ENCODE results near the gene SSBP3.
A peak's percentile ranks its signal among the peaks of the same experiment; 100 is the strongest.

Gene SSBP3

DNA sequence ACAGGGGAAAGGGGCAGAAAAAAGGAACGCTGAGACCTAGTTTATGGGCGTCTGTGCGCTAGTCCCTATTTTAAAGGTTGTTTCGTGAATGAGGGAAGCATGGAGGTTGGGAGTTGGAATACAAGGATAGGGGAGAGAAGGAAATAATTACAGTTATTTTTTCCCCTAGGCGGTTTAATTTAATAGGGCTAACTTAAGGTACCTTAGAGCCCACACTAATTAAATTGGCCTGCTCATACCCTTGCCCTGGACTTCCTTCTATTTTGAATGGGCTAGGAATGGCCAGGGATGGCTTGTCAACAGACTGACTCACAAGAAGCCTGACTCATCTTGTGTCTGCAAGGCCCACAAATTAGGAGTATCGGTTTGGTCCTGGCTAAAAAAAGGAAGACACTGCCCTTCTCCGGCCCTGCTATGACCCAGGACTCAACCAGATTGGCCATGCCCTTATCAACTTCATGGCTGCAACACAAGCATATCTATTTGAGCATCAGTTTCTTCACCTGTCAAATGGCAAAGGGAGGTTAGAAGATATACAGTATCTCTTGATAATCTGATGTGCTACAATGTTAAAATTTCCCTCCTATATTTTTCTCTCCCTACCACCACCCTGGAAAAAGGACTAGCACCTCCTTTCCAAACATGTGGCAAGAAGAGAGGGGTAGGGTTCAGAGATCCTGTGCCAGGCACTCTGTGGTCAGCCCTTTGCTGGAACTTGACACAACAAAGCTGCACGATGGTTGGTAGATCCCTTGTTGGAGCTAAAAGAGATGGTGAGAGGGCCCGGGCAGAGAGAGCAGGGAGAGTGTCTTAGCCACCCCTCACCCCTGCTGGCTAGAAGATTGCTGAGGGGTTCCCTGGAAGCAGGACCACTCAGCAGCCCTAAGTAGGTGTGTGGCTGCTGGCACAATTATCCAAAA, 2.2 kb upstream of the SSBP3 start:
- TF ChIP-seq, protein P1, sequence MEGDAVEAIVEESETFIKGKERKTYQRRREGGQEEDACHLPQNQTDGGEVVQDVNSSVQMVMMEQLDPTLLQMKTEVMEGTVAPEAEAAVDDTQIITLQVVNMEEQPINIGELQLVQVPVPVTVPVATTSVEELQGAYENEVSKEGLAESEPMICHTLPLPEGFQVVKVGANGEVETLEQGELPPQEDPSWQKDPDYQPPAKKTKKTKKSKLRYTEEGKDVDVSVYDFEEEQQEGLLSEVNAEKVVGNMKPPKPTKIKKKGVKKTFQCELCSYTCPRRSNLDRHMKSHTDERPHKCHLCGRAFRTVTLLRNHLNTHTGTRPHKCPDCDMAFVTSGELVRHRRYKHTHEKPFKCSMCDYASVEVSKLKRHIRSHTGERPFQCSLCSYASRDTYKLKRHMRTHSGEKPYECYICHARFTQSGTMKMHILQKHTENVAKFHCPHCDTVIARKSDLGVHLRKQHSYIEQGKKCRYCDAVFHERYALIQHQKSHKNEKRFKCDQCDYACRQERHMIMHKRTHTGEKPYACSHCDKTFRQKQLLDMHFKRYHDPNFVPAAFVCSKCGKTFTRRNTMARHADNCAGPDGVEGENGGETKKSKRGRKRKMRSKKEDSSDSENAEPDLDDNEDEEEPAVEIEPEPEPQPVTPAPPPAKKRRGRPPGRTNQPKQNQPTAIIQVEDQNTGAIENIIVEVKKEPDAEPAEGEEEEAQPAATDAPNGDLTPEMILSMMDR (IDR thresholded peaks at IDR 0.05), result no peak
- TF ChIP-seq ZFX (IDR thresholded peaks at IDR 0.05; ENCODE audit: borderline replicate concordance), result no peak

DNA sequence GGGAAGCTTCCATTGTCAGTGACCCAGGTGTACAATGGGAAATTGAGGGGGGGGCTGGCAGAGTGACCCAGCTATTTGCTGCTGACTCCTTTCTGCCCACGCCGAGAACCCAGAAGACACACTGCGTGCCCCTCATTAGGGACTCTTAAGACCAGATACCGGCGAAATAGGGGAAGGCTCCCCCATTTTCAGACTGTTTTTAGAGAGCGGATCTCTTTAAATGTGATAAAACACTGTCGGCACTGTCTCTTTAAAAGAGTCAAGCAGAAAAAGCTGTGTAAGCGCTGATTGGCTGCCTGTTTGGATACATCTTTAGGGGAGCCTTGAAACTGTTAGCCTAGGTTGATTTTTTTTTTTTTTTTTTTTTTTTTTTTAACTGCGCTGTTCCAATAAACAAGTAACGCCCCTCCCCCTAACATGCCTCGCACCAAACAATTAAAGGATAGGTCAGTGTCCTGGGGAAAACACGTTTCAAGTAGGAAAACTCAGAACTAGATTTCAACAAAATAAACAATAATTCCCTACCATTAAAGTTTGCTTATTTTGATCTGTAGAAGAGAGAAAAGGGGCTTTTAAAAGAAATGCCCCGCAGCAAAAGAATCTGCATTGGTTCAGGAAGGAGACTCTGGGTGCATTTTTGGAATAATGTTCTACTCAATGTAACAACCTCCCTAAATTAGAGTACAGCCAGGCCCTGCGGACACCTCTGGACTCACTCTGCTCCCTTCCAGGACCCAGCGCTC, 1.4 kb upstream of the SSBP3 start:
- H3K27ac ChIP-seq, result peak overlapping the region; percentile 93
- TF ChIP-seq, protein P1 (IDR thresholded peaks at IDR 0.05), result no peak
- no peak for TF ChIP-seq ZFX (IDR thresholded peaks at IDR 0.05; ENCODE audit: borderline replicate concordance)

More for the DNA sequence above, 2.2 kb upstream of the SSBP3 start:
- peak overlapping the region; percentile 93 for H3K27ac ChIP-seq

DNA sequence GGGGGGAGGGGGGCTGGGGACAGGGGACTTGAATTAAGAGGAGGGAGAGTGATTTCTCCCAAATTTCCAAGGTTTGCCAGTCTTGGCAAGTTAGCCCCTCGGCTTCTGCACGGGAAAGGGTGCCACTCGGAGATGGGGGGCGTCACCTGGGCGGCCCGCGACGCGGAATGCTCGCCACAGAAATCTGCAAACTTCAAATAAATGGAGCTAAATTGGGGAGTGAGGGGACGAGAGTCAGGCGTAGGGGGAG, 885 bp upstream of the SSBP3 start:
- peak overlapping the region; percentile 93 for H3K27ac ChIP-seq
- TF ChIP-seq, protein P1 (IDR thresholded peaks at IDR 0.05), result no peak
- no peak for TF ChIP-seq ZFX (IDR thresholded peaks at IDR 0.05; ENCODE audit: borderline replicate concordance)

DNA sequence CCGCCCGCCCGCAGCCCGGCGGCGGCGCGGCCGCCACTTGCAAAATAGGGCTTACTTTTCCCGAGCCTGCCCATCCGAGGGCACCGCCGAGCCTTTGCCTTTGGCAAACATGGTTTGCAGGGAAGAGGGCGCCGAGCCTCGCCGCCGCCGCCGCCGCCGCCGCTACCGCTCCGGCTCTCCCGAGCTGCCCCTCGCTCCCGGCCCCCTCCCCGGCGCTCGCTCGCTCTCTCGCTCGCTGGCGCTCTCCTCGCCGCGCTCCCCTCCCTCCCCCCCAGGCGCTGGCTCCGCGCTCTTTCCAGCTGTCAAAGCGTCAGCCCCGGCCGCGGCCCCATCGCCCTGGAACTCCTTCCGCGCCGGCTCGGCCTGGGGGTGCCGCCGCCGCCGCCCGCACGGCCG, 298 bp downstream of the SSBP3 start:
- TF ChIP-seq, protein P1 (IDR thresholded peaks at IDR 0.05), result no peak
- no peak for TF ChIP-seq ZFX (IDR thresholded peaks at IDR 0.05; ENCODE audit: borderline replicate concordance)
- H3K27ac ChIP-seq, result peak overlapping the region; percentile 93

DNA sequence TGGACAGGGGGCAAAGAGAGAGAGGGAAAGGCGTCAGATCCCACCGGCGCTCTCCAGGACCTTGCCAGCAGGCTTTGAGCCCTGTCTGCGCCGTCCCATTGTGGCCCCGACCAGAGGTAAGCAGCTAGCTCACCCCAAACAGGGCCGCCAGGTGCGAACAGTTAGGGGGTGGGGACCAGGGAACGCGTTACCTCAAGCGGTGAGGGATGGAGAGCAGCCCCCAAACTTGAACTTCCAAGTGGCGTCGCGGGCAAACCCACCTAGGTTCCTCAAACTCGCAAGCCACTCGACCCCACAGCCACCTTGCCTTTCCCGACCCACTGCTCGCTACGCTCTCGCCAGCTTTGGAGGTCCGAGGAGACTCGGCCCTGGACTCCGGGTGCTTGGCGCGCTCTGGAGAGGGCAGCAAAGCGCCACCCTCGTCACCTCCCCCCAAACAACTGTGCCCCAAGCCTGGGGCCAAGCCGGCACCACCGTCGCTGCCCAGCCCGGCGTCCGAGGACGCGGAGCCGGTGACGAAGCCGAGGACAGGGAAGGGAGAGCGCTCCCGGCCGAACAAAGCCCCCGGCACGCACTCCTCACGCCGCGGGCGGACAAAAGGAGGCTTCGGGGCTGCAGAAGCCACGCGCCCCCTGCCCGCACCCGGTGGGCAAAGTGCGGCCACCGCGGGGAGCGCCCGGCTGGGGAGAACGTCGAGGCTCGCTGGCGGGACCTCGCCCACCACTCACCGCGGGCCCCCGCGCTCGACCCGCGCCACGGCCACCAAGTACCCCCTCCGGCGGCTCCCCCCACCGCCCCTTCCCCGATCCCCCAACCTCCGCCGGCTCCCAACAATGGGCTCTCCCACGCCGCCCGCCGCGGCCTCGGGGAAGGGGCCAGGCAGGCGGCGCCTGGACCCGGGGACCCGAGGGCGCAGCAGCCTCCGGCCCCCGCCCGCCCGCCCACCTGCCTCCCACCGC, 976 bp downstream of the SSBP3 start:
- no peak overlapping the region for H3K27ac ChIP-seq
- TF ChIP-seq, protein P1 (IDR thresholded peaks at IDR 0.05), result no peak
- no peak for TF ChIP-seq ZFX (IDR thresholded peaks at IDR 0.05; ENCODE audit: borderline replicate concordance)

DNA sequence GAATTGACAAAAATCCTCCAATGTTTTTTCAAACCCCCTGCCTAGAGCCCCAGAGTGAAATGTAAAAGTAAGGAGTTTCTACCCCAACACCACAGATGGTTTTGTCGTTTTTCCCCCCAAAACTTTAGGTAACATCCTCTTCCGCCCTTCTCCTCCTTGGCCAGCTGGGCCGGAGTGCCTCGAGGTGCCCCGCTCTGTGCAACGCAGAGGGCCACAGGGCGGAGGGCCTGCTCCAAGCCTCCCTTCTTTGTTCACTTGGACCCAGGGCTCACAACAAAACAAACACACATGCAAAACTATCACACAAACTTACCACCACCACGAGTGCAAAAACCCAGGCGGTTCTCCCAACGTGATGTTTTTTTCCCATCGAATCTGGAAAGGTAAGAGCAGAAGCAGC, 1.9 kb downstream of the SSBP3 start:
- H3K27ac ChIP-seq, result no peak overlapping the region
- TF ChIP-seq, protein P1 (IDR thresholded peaks at IDR 0.05), result no peak
- no peak for TF ChIP-seq ZFX (IDR thresholded peaks at IDR 0.05; ENCODE audit: borderline replicate concordance)
